ENCODE results near the gene DPP6. TPM values are rescaled to one million over a fixed set of nuclear protein-coding genes. Genes with fewer than 3 reads are reported as not detected.

Gene DPP6
- total RNA-seq, 1 donor from 2014 or later = not detected

DNA sequence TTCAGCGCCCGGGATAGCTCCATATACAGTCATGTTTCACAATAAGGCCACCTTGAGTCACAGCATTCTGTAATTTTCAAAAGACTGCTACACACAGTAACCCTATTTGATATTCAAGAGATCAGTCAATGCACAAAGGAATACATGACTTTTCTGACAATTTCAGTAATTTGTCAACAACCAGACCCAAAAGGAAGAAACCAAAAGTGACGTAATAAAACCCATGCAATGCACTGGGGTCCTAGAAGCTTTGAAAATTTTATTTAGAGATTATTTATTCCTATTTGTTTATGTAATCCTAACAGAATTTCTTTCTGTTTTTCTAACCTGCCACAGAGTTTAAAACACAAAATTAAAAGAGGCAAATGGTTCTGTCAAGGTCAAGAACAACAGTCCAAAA, 421.2 kb downstream of the DPP6 start:
- Mint-ChIP-seq H3K27ac (ENCODE audit: unreplicated experiment) (no peak overlapping the region), H3K36me3 (ENCODE audit: unreplicated experiment) (peaks cover 18% of the 10 kb centered on the region), H3K4me1 (ENCODE audit: low read depth, unreplicated experiment) (no peaks in the 10 kb centered on the region), H3K27me3 (ENCODE audit: unreplicated experiment) (no peaks in the 10 kb centered on the region), H3K9me3 (ENCODE audit: unreplicated experiment) (peaks cover 23% of the 10 kb centered on the region), H3K4me3 (ENCODE audit: unreplicated experiment) (no peak overlapping the region)
- TF ChIP-seq, protein P1, sequence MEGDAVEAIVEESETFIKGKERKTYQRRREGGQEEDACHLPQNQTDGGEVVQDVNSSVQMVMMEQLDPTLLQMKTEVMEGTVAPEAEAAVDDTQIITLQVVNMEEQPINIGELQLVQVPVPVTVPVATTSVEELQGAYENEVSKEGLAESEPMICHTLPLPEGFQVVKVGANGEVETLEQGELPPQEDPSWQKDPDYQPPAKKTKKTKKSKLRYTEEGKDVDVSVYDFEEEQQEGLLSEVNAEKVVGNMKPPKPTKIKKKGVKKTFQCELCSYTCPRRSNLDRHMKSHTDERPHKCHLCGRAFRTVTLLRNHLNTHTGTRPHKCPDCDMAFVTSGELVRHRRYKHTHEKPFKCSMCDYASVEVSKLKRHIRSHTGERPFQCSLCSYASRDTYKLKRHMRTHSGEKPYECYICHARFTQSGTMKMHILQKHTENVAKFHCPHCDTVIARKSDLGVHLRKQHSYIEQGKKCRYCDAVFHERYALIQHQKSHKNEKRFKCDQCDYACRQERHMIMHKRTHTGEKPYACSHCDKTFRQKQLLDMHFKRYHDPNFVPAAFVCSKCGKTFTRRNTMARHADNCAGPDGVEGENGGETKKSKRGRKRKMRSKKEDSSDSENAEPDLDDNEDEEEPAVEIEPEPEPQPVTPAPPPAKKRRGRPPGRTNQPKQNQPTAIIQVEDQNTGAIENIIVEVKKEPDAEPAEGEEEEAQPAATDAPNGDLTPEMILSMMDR (IDR thresholded peaks at IDR 0.05; ENCODE audit: partially characterized antibody, unreplicated experiment) = no peak
- no peak for DNase-seq

DNA sequence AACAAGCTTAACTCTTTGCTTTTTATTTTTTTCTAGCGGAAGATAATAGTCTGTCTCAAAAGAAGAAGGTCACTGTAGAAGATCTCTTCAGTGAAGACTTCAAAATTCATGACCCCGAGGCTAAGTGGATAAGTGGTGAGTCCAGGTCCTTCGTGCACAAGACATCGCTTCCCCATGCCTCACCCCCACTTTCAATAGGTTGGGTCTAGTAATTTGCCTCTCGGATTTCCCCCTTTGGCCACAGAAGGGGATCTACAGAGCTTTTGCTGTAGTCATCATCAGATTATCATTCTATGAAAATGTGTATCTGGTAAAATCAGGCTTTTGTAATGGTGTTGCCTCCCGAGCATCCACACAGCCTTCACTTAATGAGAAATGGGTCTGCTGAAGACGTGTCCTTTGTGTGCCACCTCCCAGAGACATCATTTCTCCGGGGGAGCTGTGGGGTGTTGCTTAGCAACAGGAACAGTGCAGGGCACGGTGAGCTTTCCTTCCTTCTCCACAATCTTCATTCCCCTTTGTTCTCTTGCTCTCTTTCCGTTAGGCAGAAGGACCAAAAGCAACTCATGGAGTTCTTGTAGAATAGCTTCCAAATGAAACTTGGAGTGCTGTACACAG, 422.8 kb downstream of the DPP6 start:
- Mint-ChIP-seq H3K27ac (ENCODE audit: unreplicated experiment) (no peak overlapping the region), H3K36me3 (ENCODE audit: unreplicated experiment) (peaks cover 11% of the 10 kb centered on the region), H3K9me3 (ENCODE audit: unreplicated experiment) (peaks cover 24% of the 10 kb centered on the region), H3K4me3 (ENCODE audit: unreplicated experiment) (no peak overlapping the region), H3K27me3 (ENCODE audit: unreplicated experiment) (no peaks in the 10 kb centered on the region), H3K4me1 (ENCODE audit: low read depth, unreplicated experiment) (no peaks in the 10 kb centered on the region)
- TF ChIP-seq, protein P1 (IDR thresholded peaks at IDR 0.05; ENCODE audit: partially characterized antibody, unreplicated experiment) = no peak
- no peak for DNase-seq

DNA sequence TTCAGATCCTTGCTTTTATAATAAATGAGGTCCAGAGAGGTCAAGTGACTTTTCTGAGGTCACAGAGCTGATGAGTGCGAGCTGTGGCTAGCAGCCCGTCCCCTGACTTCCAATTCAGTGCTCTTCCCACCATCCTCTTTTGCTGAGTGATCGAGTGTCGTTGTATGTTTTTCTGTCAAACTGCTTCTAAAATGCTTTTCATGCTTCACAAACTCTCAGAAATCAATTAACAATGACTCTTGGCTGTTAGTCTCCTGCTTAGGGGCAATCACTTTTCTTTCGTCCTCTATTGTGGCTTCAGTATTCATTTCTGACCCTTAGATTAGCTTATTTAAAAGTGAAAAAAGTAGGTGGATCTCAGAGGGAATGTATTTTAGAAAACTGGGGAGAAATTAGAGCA, 423.7 kb downstream of the DPP6 start:
- Mint-ChIP-seq H3K4me3 (ENCODE audit: unreplicated experiment) (no peak overlapping the region), H3K36me3 (ENCODE audit: unreplicated experiment) (peaks cover 11% of the 10 kb centered on the region), H3K27ac (ENCODE audit: unreplicated experiment) (no peak overlapping the region), H3K27me3 (ENCODE audit: unreplicated experiment) (no peaks in the 10 kb centered on the region), H3K4me1 (ENCODE audit: low read depth, unreplicated experiment) (no peaks in the 10 kb centered on the region), H3K9me3 (ENCODE audit: unreplicated experiment) (peaks cover 23% of the 10 kb centered on the region)
- no peak for DNase-seq
- TF ChIP-seq, protein P1 (IDR thresholded peaks at IDR 0.05; ENCODE audit: partially characterized antibody, unreplicated experiment) = no peak

DNA sequence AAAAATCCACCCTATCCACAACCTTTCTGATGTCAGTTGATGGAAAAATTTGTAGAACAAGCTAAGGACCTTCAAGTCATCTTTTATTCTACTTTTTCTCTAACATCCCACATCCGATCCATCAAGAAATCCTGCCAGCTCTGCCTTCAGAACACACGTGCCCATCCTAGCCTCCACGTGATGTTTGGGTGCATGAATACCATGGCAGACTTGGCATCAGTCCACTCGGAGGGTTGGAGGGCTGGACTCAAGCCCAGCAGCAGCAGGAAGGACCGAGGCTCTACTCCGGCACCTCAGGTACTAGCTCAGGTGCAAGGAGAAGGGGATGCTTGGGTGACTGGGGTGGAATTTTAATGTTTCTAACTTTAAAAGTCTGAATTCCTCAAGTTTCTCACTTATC, 428.6 kb downstream of the DPP6 start:
- H3K36me3 Mint-ChIP-seq (ENCODE audit: unreplicated experiment) = peaks cover 11% of the 10 kb centered on the region
- DNase-seq = no peak
- no peak overlapping the region for H3K27ac Mint-ChIP-seq (ENCODE audit: unreplicated experiment)
- no peak overlapping the region for H3K4me3 Mint-ChIP-seq (ENCODE audit: unreplicated experiment)
- H3K9me3 Mint-ChIP-seq (ENCODE audit: unreplicated experiment) = peaks cover 15% of the 10 kb centered on the region
- no peaks in the 10 kb centered on the region for H3K4me1 Mint-ChIP-seq (ENCODE audit: low read depth, unreplicated experiment)
- no peaks in the 10 kb centered on the region for H3K27me3 Mint-ChIP-seq (ENCODE audit: unreplicated experiment)
- TF ChIP-seq, protein P1 (IDR thresholded peaks at IDR 0.05; ENCODE audit: partially characterized antibody, unreplicated experiment) = no peak

DNA sequence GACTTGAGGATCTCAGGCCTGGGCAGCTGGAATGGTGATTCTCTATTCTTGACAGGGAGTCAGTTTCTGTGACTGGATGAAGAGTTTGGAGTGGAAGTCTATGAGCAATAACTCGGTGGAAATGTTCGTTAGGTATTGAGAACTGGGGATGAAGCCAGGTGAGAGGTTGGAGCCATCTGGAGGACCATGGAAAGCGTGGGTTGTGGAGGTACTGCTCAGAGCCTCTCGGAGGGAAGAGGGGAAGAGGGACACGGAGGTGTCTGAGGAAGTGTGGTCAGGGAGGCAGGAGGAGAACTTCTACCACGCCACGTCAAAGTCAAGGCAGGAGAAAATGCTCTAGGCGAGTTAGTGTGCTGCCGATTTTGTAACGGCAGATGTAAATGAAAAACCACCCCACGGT, 430.7 kb downstream of the DPP6 start:
- TF ChIP-seq, protein P1 (IDR thresholded peaks at IDR 0.05; ENCODE audit: partially characterized antibody, unreplicated experiment) = no peak
- Mint-ChIP-seq H3K27ac (ENCODE audit: unreplicated experiment) (no peak overlapping the region), H3K36me3 (ENCODE audit: unreplicated experiment) (peaks cover 14% of the 10 kb centered on the region), H3K4me1 (ENCODE audit: low read depth, unreplicated experiment) (no peaks in the 10 kb centered on the region), H3K27me3 (ENCODE audit: unreplicated experiment) (no peaks in the 10 kb centered on the region), H3K9me3 (ENCODE audit: unreplicated experiment) (peaks cover 21% of the 10 kb centered on the region), H3K4me3 (ENCODE audit: unreplicated experiment) (no peak overlapping the region)
- no peak for DNase-seq

Data from glutamatergic neuron (in vitro differentiated cells).